Neuronal stem cell (in vitro differentiated cells): Measurements from ENCODE around the gene TICRR.

Experiments used
- DNase-seq: peaks from one replicate; pipeline ENCODE4 v3.0.0-alpha.2; 2013; ENCODE audit warnings: low spot score
- H2AFZ ChIP-seq: one replicate; pipeline ENCODE4 v1.6.1; 2013; ENCODE audit warnings: mild to moderate bottlenecking, low read length, inconsistent platforms
- H2AK5ac ChIP-seq: 2 replicates; pipeline ENCODE4 v1.6.1; 2013; ENCODE audit warnings: low read depth, mild to moderate bottlenecking, inconsistent platforms, low read length, moderate library complexity, mixed read lengths
- H2BK120ac ChIP-seq: 2 replicates; pipeline ENCODE4 v1.6.1; 2013; ENCODE audit warnings: low read depth, mild to moderate bottlenecking, inconsistent platforms, low read length, moderate library complexity, mixed read lengths
- H2BK12ac ChIP-seq: one replicate; pipeline ENCODE4 v1.6.1; 2013; ENCODE audit warnings: low read length, inconsistent platforms
- H2BK15ac ChIP-seq: 2 replicates; pipeline ENCODE4 v1.6.1; 2013; ENCODE audit warnings: mild to moderate bottlenecking, low read length, inconsistent platforms, mixed read lengths
- H2BK5ac ChIP-seq: one replicate; pipeline ENCODE4 v1.6.1; 2013; ENCODE audit warnings: inconsistent platforms, mild to moderate bottlenecking, low read length, moderate library complexity
- H3K14ac ChIP-seq: one replicate; pipeline ENCODE4 v1.6.1; 2013; ENCODE audit warnings: low read length, inconsistent platforms
- H3K18ac ChIP-seq: 2 replicates; pipeline ENCODE4 v1.6.1; 2013; ENCODE audit warnings: low read length, inconsistent platforms
- H3K23ac ChIP-seq: 2 replicates; pipeline ENCODE4 v1.6.1; 2013; ENCODE audit warnings: low read depth, mild to moderate bottlenecking, mixed read lengths, low read length, inconsistent platforms; ENCODE audit not compliant: poor library complexity
- H3K27ac ChIP-seq: replicated peaks from 3 replicates; pipeline ENCODE4 v1.5.1; 2013; ENCODE audit warnings: low read length, inconsistent platforms
- H3K27me3 ChIP-seq, 3 experiments: 2 replicates each; pipeline ENCODE4 v1.6.1; 2013; ENCODE audit warnings: low read length in 3 of 3, mild to moderate bottlenecking in 2 of 3, inconsistent platforms in 1 of 3, low read depth in 1 of 3, mixed read lengths in 1 of 3, moderate library complexity in 1 of 3; ENCODE audit not compliant: control insufficient read depth in 3 of 3, insufficient read depth in 3 of 3
- H3K36me3 ChIP-seq, 2 donors: replicated peaks in 1 of 2; 2 replicates each; pipeline ENCODE4 v1.6.1; 2013; ENCODE audit warnings: low read length in 2 of 2; ENCODE audit not compliant: control insufficient read depth in 2 of 2, insufficient read depth in 2 of 2
- H3K4ac ChIP-seq: 2 replicates; pipeline ENCODE4 v1.6.1; 2013; ENCODE audit warnings: inconsistent platforms, mild to moderate bottlenecking, low read length, moderate library complexity
- H3K4me1 ChIP-seq, 2 donors: 1 replicate in 1 of 2; 2 replicates in 1 of 2; pipeline ENCODE4 v1.6.1; 2013; ENCODE audit warnings: low read length in 2 of 2, low read depth in 1 of 2; ENCODE audit not compliant: control insufficient read depth in 2 of 2, insufficient read depth in 1 of 2
- H3K4me2 ChIP-seq: one replicate; pipeline ENCODE4 v1.6.1; 2013; ENCODE audit warnings: mild to moderate bottlenecking, low read length, inconsistent platforms; ENCODE audit not compliant: insufficient read depth, poor library complexity, severe bottlenecking
- H3K4me3 ChIP-seq, 2 donors: 2 replicates each; pipeline ENCODE4 v1.5.1; 2013; ENCODE audit warnings: low read length in 2 of 2, mild to moderate bottlenecking in 2 of 2, inconsistent platforms in 1 of 2, moderate library complexity in 1 of 2
- H3K79me1 ChIP-seq: one replicate; pipeline ENCODE4 v1.6.1; 2013; ENCODE audit warnings: low read depth, mild to moderate bottlenecking, inconsistent platforms, low read length, moderate library complexity
- H3K9ac ChIP-seq: one replicate; pipeline ENCODE4 v1.6.1; 2013; ENCODE audit warnings: mild to moderate bottlenecking, low read depth, low read length, inconsistent platforms; ENCODE audit not compliant: poor library complexity
- H3K9me3 ChIP-seq, 2 donors: replicated peaks in 1 of 2; 2 replicates each; pipeline versions ENCODE3 to v1.6.1; 2013; ENCODE audit warnings: low read length in 2 of 2, mild to moderate bottlenecking in 2 of 2, inconsistent platforms in 1 of 2, low read depth in 1 of 2, mixed read lengths in 1 of 2, moderate library complexity in 1 of 2; ENCODE audit not compliant: control insufficient read depth in 2 of 2, insufficient read depth in 1 of 2
- H4K8ac ChIP-seq: one replicate; pipeline ENCODE4 v1.6.1; 2013; ENCODE audit warnings: low read depth, mild to moderate bottlenecking, inconsistent platforms, low read length, moderate library complexity
- H4K91ac ChIP-seq: one replicate; pipeline ENCODE4 v1.6.1; 2013; ENCODE audit warnings: low read length, low read depth, mild to moderate bottlenecking, inconsistent platforms; ENCODE audit not compliant: poor library complexity
- WGBS, 2 donors: extraction: QIAGEN DNeasy Blood & Tissue Kit; methylation state at CpG; one replicate each; pipeline ENCODE4 v1.1.7; 2013; ENCODE audit warnings: missing lambda C conversion rate in 2 of 2, mixed read lengths in 1 of 2; ENCODE audit not compliant: insufficient read length in 2 of 2, insufficient replicate concordance in 1 of 2; ENCODE audit errors: extremely low coverage in 2 of 2; 5-methylcytosine and 5-hydroxymethylcytosine counted together

TICRR gene

DNA sequence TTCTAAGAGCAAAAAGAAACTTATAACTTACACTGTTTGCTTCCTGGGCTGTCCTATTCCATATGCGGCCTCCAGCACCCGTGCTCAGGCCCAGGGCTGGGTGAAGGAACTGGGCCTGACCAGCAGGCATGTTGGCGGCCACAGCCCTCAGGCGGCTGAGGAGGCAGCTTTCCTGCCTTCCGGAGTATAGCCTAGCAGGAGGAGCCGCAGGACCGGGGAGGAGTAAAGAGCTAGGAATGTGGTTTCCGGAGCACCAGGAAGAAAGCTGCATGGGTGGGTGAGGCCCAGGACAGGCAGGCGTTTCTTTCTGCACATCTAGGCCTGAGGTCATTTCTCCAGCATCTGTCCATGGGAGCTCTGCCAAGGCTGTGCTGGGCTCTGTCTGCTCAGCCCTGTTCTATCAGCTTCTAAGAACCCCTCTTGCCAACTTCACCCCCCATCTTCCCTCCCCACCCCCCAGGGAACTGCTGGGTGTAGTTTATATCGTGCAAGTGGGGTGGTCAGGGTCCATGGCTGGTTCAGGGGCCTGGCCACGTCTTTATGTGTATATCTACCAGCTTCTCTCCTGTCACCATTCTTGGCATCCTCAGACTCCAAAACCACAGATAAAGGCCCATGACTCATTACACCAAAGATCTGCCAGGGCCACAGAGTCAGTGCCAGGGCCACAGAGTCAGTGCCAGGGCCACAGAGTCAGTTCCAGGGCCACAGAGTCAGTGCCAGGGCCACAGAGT lies 87.8 kb downstream of the TICRR start:
- no peak overlapping the region for H2BK12ac ChIP-seq
- no peak overlapping the region for H3K14ac ChIP-seq
- H3K36me3 ChIP-seq, result no peaks in the 10 kb centered on the region
- H3K4me1 ChIP-seq, result peaks cover 4 to 5% of the 10 kb centered on the region in 2 donors
- no CpG with 5 or more reads among the region's 11 CpGs for WGBS, 2 donors
- H3K4ac ChIP-seq, result no peak overlapping the region
- H2BK5ac ChIP-seq, result no peak overlapping the region
- H4K8ac ChIP-seq, result no peak overlapping the region
- peaks cover 0 to 39% (median 14%) of the 10 kb centered on the region in 3 experiments for H3K27me3 ChIP-seq
- H3K4me3 ChIP-seq, result no peak overlapping the region
- DNase-seq, result no peak
- no peak overlapping the region for H3K9ac ChIP-seq
- no peak overlapping the region for H3K18ac ChIP-seq
- peak overlapping the region; percentile 74 for H2AFZ ChIP-seq
- H2BK15ac ChIP-seq, result peak overlapping the region; percentile 71
- no peak overlapping the region for H4K91ac ChIP-seq
- H3K79me1 ChIP-seq, result no peaks in the 10 kb centered on the region
- H3K9me3 ChIP-seq, result peaks cover 0 to 4% of the 10 kb centered on the region in 2 donors
- H3K23ac ChIP-seq, result no peak overlapping the region
- peak overlapping the region; percentile 63 for H2AK5ac ChIP-seq
- H3K4me2 ChIP-seq, result no peak overlapping the region
- no peak overlapping the region for H3K27ac ChIP-seq
- no peak overlapping the region for H2BK120ac ChIP-seq

GRCh38 chr15:89664441-89665350 lies 89.4 kb downstream of the TICRR start:
- no peak overlapping the region for H3K4me2 ChIP-seq
- no peak overlapping the region for H3K18ac ChIP-seq
- peak overlapping the region; percentile 94 for H2AFZ ChIP-seq
- no peak overlapping the region for H2BK5ac ChIP-seq
- H2AK5ac ChIP-seq, result no peak overlapping the region
- H3K27me3 ChIP-seq, result peaks cover 0 to 39% (median 14%) of the 10 kb centered on the region in 3 experiments
- no peak overlapping the region for H2BK15ac ChIP-seq
- peaks cover 0 to 4% of the 10 kb centered on the region in 2 donors for H3K9me3 ChIP-seq
- no peak overlapping the region for H3K23ac ChIP-seq
- H2BK12ac ChIP-seq, result no peak overlapping the region
- peaks cover 4 to 5% of the 10 kb centered on the region in 2 donors for H3K4me1 ChIP-seq
- H4K8ac ChIP-seq, result no peak overlapping the region
- H2BK120ac ChIP-seq, result no peak overlapping the region
- H3K4ac ChIP-seq, result no peak overlapping the region
- H3K4me3 ChIP-seq, result peak overlapping the region in 1 of 2 donors; percentile 46
- H3K79me1 ChIP-seq, result no peaks in the 10 kb centered on the region
- no peak for DNase-seq
- no peaks in the 10 kb centered on the region for H3K36me3 ChIP-seq
- H3K14ac ChIP-seq, result no peak overlapping the region
- no peak overlapping the region for H4K91ac ChIP-seq
- H3K27ac ChIP-seq, result no peak overlapping the region
- no CpG with 5 or more reads among the region's 13 CpGs for WGBS, 2 donors
- H3K9ac ChIP-seq, result no peak overlapping the region

DNA sequence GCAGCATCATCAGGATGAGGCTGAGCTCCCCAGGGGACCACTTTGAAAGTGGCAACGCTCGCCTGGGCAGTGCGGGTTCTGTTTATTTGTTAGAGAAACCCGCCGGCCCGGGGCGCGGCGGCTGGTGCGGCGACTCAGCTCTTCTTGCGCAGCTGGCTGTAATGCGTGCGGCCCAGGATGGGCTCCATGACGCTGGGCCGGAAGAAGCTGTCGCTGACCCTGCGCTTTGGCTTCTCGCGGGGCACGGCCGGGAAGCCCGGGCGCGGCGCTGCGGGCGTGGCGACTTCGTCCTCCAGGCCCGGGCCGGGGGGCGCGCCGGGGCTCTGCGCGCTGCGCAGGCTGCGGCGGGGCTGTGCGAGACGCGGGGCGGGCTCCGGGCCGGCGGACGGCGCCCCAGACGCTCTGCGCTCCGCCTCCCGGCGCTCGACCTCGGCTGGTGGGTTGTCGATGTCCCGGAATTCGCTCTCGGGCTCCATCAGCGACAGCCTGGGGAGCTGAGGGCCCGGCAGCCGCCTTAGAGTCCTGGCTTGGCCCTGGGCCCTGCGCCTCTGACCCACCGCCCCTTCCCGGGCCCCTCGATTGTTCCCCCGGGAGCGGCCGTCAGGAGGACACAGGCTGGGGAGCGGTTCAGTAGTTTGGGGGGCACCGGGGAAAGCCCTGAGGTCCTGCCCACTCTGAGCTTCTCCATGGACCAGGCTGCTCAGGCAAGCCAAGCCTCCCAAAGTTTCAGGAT lies 90.3 kb downstream of the TICRR start:
- no CpG with 5 or more reads among the region's 72 CpGs for WGBS, 2 donors
- Histone ChIP-seq H3K4me2 (peak overlapping the region; percentile 49), H3K9me3 (peaks cover 0 to 2% of the 10 kb centered on the region in 2 donors), H2AK5ac (peak overlapping the region; percentile 68), H3K27ac (no peak overlapping the region), H2BK15ac (peak overlapping the region; percentile 96), H3K9ac (peak overlapping the region; percentile 60), H3K4ac (no peak overlapping the region), H3K4me3 (peak overlapping the region; percentile 46 to 74), H3K79me1 (no peaks in the 10 kb centered on the region), H2BK5ac (no peak overlapping the region), H3K36me3 (no peaks in the 10 kb centered on the region), H3K18ac (peak overlapping the region; percentile 97), H2BK12ac (peak overlapping the region; percentile 73), H4K91ac (no peak overlapping the region), H3K23ac (peak overlapping the region; percentile 73), H4K8ac (no peak overlapping the region), H3K14ac (peak overlapping the region; percentile 56), H3K4me1 (peaks cover 4 to 5% of the 10 kb centered on the region in 2 donors), H2AFZ (peak overlapping the region; percentile 94), H2BK120ac (no peak overlapping the region), H3K27me3 (peaks cover 0 to 44% (median 13%) of the 10 kb centered on the region in 3 experiments)
- peak; percentile 56 for DNase-seq
